Endothelial cell of umbilical vein (primary cell): ENCODE results near the gene PM20D1.

Experiments used
- CTCF ChIP-seq, 2 donors: IDR thresholded peaks; 1 replicate in 1 of 2; 2 replicates in 1 of 2; pipeline ENCODE4 v1.5.1; 2011; ENCODE audit warnings: low read length in 2 of 2, mild to moderate bottlenecking in 2 of 2, moderate library complexity in 2 of 2, control low read depth in 1 of 2, inconsistent platforms in 1 of 2, low read depth in 1 of 2; ENCODE audit not compliant: insufficient read depth in 1 of 2; ENCODE audit errors: extremely low read depth in 1 of 2
- EZH2 ChIP-seq: IDR thresholded peaks from 2 replicates; pipeline ENCODE4 v1.6.1; 2012; ENCODE audit warnings: borderline replicate concordance, low read depth, mild to moderate bottlenecking, moderate library complexity, low read length, inconsistent platforms; ENCODE audit not compliant: severe bottlenecking
- GATA2 ChIP-seq: IDR thresholded peaks from 2 replicates; pipeline ENCODE4 v1.7.0; 2011; ENCODE audit warnings: low read depth, mild to moderate bottlenecking, moderate library complexity, mixed read lengths, low read length; ENCODE audit not compliant: insufficient read length, insufficient read depth
- JUN ChIP-seq: IDR thresholded peaks from 2 replicates; pipeline ENCODE4 v1.6.1; 2011; ENCODE audit warnings: borderline replicate concordance, low read depth; ENCODE audit not compliant: insufficient read length, insufficient read depth
- MAX ChIP-seq: IDR thresholded peaks from 2 replicates; pipeline ENCODE4 v1.6.1; 2011; ENCODE audit not compliant: insufficient read depth, insufficient read length
- POLR2AphosphoS5 ChIP-seq: IDR thresholded peaks from 2 replicates; pipeline ENCODE4 v1.6.1; 2012; ENCODE audit warnings: low read depth, mild to moderate bottlenecking, control low read depth, low read length, moderate library complexity; ENCODE audit not compliant: insufficient read depth

- TF ChIP-seq CTCF (IDR thresholded peaks at IDR 0.05; ENCODE audit: extremely low read depth in 1 of 2, insufficient read depth in 1 of 2, low read depth in 1 of 2, low read length in 2 of 2) (no peak), POLR2AphosphoS5 (no peak), EZH2 (no peak), GATA2 (no peak), MAX (no peak), JUN (no peak)
These were observed 31.0 kb upstream of the PM20D1 start for GRCh38 chr1:205880923-205881322.
